ENCODE measurements around the gene AP3B1.
A peak's percentile ranks its signal among the peaks of the same experiment; 100 is the strongest.
"Not testable (repeated sequence)": the region's sequence is repeated elsewhere in the genome, so short reads cannot be mapped to it uniquely, and the experiment has no call there.

Gene AP3B1

GRCh38 chr5:78103232-78103918, 191.1 kb downstream of the AP3B1 start:
- DNase-seq (ENCODE audit: extremely low spot score, insufficient read length, low read depth) (no peak), FAIRE-seq (peak; percentile 51)

GRCh38 chr5:78102500-78102899, 192.0 kb downstream of the AP3B1 start:
- FAIRE-seq (no peak), DNase-seq (ENCODE audit: extremely low spot score, insufficient read length, low read depth) (no peak)

GRCh38 chr5:78095125-78095524, 199.4 kb downstream of the AP3B1 start:
- DNase-seq (ENCODE audit: extremely low spot score, insufficient read length, low read depth), result no peak
- FAIRE-seq, result no peak

- DNase-seq (ENCODE audit: extremely low spot score, insufficient read length, low read depth), result no peak
- no peak for FAIRE-seq
These were observed 204.5 kb downstream of the AP3B1 start for GRCh38 chr5:78090002-78090401.

GRCh38 chr5:78078858-78079257, 215.6 kb downstream of the AP3B1 start:
- FAIRE-seq, result peak; percentile 12
- DNase-seq (ENCODE audit: extremely low spot score, insufficient read length, low read depth), result no peak

GRCh38 chr5:78077369-78078068, 217.0 kb downstream of the AP3B1 start:
- FAIRE-seq, result no peak
- DNase-seq (ENCODE audit: extremely low spot score, insufficient read length, low read depth), result no peak

- FAIRE-seq, result no peak
- DNase-seq (ENCODE audit: extremely low spot score, insufficient read length, low read depth), result no peak
These were observed 218.1 kb downstream of the AP3B1 start for GRCh38 chr5:78076351-78076750.

- no peak for FAIRE-seq
These were observed 219.2 kb downstream of the AP3B1 start for GRCh38 chr5:78075301-78075700.

GRCh38 chr5:78070691-78071090, 223.8 kb downstream of the AP3B1 start:
- FAIRE-seq; DNase-seq (ENCODE audit: extremely low spot score, insufficient read length, low read depth): not testable (repeated sequence)

More at GRCh38 chr5:78075301-78075700, 219.2 kb downstream of the AP3B1 start:
- DNase-seq (ENCODE audit: extremely low spot score, insufficient read length, low read depth), result no peak

- FAIRE-seq; DNase-seq (ENCODE audit: extremely low spot score, insufficient read length, low read depth): not testable (repeated sequence)
These were observed 226.9 kb downstream of the AP3B1 start for GRCh38 chr5:78067581-78067980.

GRCh38 chr5:78066722-78067121, 227.8 kb downstream of the AP3B1 start:
- FAIRE-seq; DNase-seq (ENCODE audit: extremely low spot score, insufficient read length, low read depth): not testable (repeated sequence)

- FAIRE-seq (no peak), DNase-seq (ENCODE audit: extremely low spot score, insufficient read length, low read depth) (no peak)
These were observed 228.8 kb downstream of the AP3B1 start for GRCh38 chr5:78065663-78066062.

GRCh38 chr5:78064941-78065472, 229.5 kb downstream of the AP3B1 start:
- no peak for DNase-seq (ENCODE audit: extremely low spot score, insufficient read length, low read depth)
- FAIRE-seq, result no peak

GRCh38 chr5:78063495-78063894, 231.0 kb downstream of the AP3B1 start:
- DNase-seq (ENCODE audit: extremely low spot score, insufficient read length, low read depth) (no peak), FAIRE-seq (no peak)

- DNase-seq (ENCODE audit: extremely low spot score, insufficient read length, low read depth), result no peak
- FAIRE-seq, result no peak
These were observed 231.9 kb downstream of the AP3B1 start for GRCh38 chr5:78062645-78063044.

- FAIRE-seq (no peak), DNase-seq (ENCODE audit: extremely low spot score, insufficient read length, low read depth) (no peak)
These were observed 234.1 kb downstream of the AP3B1 start for GRCh38 chr5:78060421-78060820.

- DNase-seq (ENCODE audit: extremely low spot score, insufficient read length, low read depth), result no peak
- FAIRE-seq, result no peak
These were observed 235.9 kb downstream of the AP3B1 start for GRCh38 chr5:78058625-78059024.

GRCh38 chr5:78056901-78057514, 237.5 kb downstream of the AP3B1 start:
- no peak for FAIRE-seq
- no peak for DNase-seq (ENCODE audit: extremely low spot score, insufficient read length, low read depth)

- FAIRE-seq (no peak), DNase-seq (ENCODE audit: extremely low spot score, insufficient read length, low read depth) (no peak)
These were observed 238.4 kb downstream of the AP3B1 start for GRCh38 chr5:78056053-78056452.

GRCh38 chr5:78050888-78051287, 243.6 kb downstream of the AP3B1 start:
- DNase-seq (ENCODE audit: extremely low spot score, insufficient read length, low read depth), result no peak

GRCh38 chr5:78046823-78047222, 247.7 kb downstream of the AP3B1 start:
- not testable (repeated sequence) for FAIRE-seq; DNase-seq (ENCODE audit: extremely low spot score, insufficient read length, low read depth)

More at GRCh38 chr5:78050888-78051287, 243.6 kb downstream of the AP3B1 start:
- no peak for FAIRE-seq
